Endothelial cell (in vitro differentiated cells): Measurements from ENCODE around the gene OR5H1. TPM values are rescaled to one million over a fixed set of nuclear protein-coding genes. Genes with fewer than 3 reads are reported as not detected.

ENCODE experiments used
- DNase-seq: peaks from one replicate; pipeline ENCODE4 v3.0.0; 2021; ENCODE audit warnings: low spot score
- H3K27ac Mint-ChIP-seq: one replicate; pipeline ENCODE4 v1.8.0; 2021; ENCODE audit warnings: mixed read lengths, inconsistent platforms; ENCODE audit not compliant: unreplicated experiment
- H3K27me3 Mint-ChIP-seq: one replicate; pipeline ENCODE4 v1.8.0; 2021; ENCODE audit warnings: mild to moderate bottlenecking, moderate library complexity, mixed read lengths, inconsistent platforms; ENCODE audit not compliant: unreplicated experiment
- H3K36me3 Mint-ChIP-seq: one replicate; pipeline ENCODE4 v1.8.0; 2021; ENCODE audit warnings: mild to moderate bottlenecking, low read depth, mixed read lengths, inconsistent platforms; ENCODE audit not compliant: unreplicated experiment
- H3K4me1 Mint-ChIP-seq: one replicate; pipeline ENCODE4 v1.8.0; 2021; ENCODE audit warnings: mild to moderate bottlenecking, mixed read lengths, inconsistent platforms; ENCODE audit not compliant: unreplicated experiment
- H3K4me3 Mint-ChIP-seq: one replicate; pipeline ENCODE4 v1.8.0; 2021; ENCODE audit warnings: mild to moderate bottlenecking, mixed read lengths, inconsistent platforms; ENCODE audit not compliant: unreplicated experiment
- H3K9me3 Mint-ChIP-seq: one replicate; pipeline ENCODE4 v1.8.0; 2021; ENCODE audit warnings: mixed read lengths, inconsistent platforms; ENCODE audit not compliant: unreplicated experiment
- CTCF ChIP-seq: fragments of 200-600 bp; sonication (generic); IDR thresholded peaks from one replicate; pipeline ENCODE4 v1.5.0; 2021; ENCODE audit warnings: antibody characterized with exemption; ENCODE audit not compliant: unreplicated experiment
- total RNA-seq: library from RNA; stranded (reverse); fragmentation: NEBNext Ultra II Directional; extraction: Animal tissue kit (Norgen Biotek cat#: 25700); gene quantifications from one replicate; pipeline ENCODE4 v1.2.1, GENCODE V29; 2021; ENCODE audit not compliant: unreplicated experiment

Gene OR5H1
- total RNA-seq, 1 donor from 2014 or later = not detected

- Mint-ChIP-seq H3K27me3 (peaks cover 3% of the 10 kb centered on the region), H3K4me1 (no peaks in the 10 kb centered on the region), H3K27ac (no peak overlapping the region), H3K4me3 (no peak overlapping the region), H3K36me3 (peaks cover 4% of the 10 kb centered on the region), H3K9me3 (peaks cover 5% of the 10 kb centered on the region)
- TF ChIP-seq CTCF = no peak
- no peak for DNase-seq
Observed at GRCh38 chr3:98171071-98171470, 40.5 kb downstream of the OR5H1 start.

GRCh38 chr3:98172621-98173020, 42.1 kb downstream of the OR5H1 start:
- Mint-ChIP-seq H3K9me3 (peaks cover 5% of the 10 kb centered on the region), H3K4me3 (no peak overlapping the region), H3K27ac (no peak overlapping the region), H3K36me3 (peaks cover 10% of the 10 kb centered on the region), H3K27me3 (peaks cover 5% of the 10 kb centered on the region), H3K4me1 (no peaks in the 10 kb centered on the region)
- no peak for TF ChIP-seq CTCF
- no peak for DNase-seq

- Mint-ChIP-seq H3K27ac (no peak overlapping the region), H3K9me3 (no peaks in the 10 kb centered on the region), H3K36me3 (peaks cover 5% of the 10 kb centered on the region), H3K27me3 (peaks cover 3% of the 10 kb centered on the region), H3K4me1 (no peaks in the 10 kb centered on the region), H3K4me3 (no peak overlapping the region)
- DNase-seq = no peak
- TF ChIP-seq CTCF = no peak
Observed at GRCh38 chr3:98180319-98180890, 49.9 kb downstream of the OR5H1 start.

GRCh38 chr3:98182196-98182595, 51.7 kb downstream of the OR5H1 start:
- no peaks in the 10 kb centered on the region for H3K27me3 Mint-ChIP-seq
- no peaks in the 10 kb centered on the region for H3K36me3 Mint-ChIP-seq
- no peaks in the 10 kb centered on the region for H3K9me3 Mint-ChIP-seq
- no peak for DNase-seq
- H3K27ac Mint-ChIP-seq = no peak overlapping the region
- TF ChIP-seq CTCF = no peak
- no peak overlapping the region for H3K4me3 Mint-ChIP-seq
- H3K4me1 Mint-ChIP-seq = no peaks in the 10 kb centered on the region

GRCh38 chr3:98185180-98185579, 54.7 kb downstream of the OR5H1 start:
- peaks cover 16% of the 10 kb centered on the region for H3K4me1 Mint-ChIP-seq
- TF ChIP-seq CTCF = no peak
- no peaks in the 10 kb centered on the region for H3K36me3 Mint-ChIP-seq
- no peak for DNase-seq
- no peak overlapping the region for H3K4me3 Mint-ChIP-seq
- H3K27me3 Mint-ChIP-seq = peaks cover 7% of the 10 kb centered on the region
- H3K27ac Mint-ChIP-seq = no peak overlapping the region
- no peaks in the 10 kb centered on the region for H3K9me3 Mint-ChIP-seq

Other genes starting within 250 kb of the OR5H1 start
- gene RIOX2, start 158.3 kb upstream of the OR5H1 start, total RNA-seq = 13.4 TPM
- gene GABRR3, start 95.4 kb upstream of the OR5H1 start, total RNA-seq = not detected
- gene OR5AC2, start 43.5 kb upstream of the OR5H1 start, total RNA-seq = not detected
- gene OR5H14, start 16.8 kb downstream of the OR5H1 start, total RNA-seq = not detected
- not detected for gene OR5H15, start 36.0 kb downstream of the OR5H1 start, total RNA-seq
- gene OR5H6, start 133.5 kb downstream of the OR5H1 start, total RNA-seq = not detected
- gene OR5H2, start 151.8 kb downstream of the OR5H1 start, total RNA-seq = not detected
- gene OR5K4, start 223.1 kb downstream of the OR5H1 start, total RNA-seq = not detected